Smooth muscle cell (in vitro differentiated cells): ENCODE results near the gene RNF208. TPM values are rescaled to one million over a fixed set of nuclear protein-coding genes. Genes with fewer than 3 reads are reported as not detected.

Experiments used
- DNase-seq: peaks from one replicate; lab custom pipeline; 2025; ENCODE audit not compliant: unreplicated experiment; lab: John Stamatoyannopoulos, UW
- H2AFZ ChIP-seq: fragments of 200-600 bp; sonication (generic); 2 replicates; pipeline ENCODE4 v1.6.0; 2016; ENCODE audit warnings: antibody characterized with exemption, low read depth, mild to moderate bottlenecking
- H3F3A ChIP-seq: fragments of 200-600 bp; sonication (generic); 2 replicates; pipeline ENCODE4 v1.6.0; 2017; ENCODE audit warnings: antibody characterized with exemption, low read depth
- H3K27ac ChIP-seq: fragments of 200-600 bp; sonication (generic); 2 replicates; pipeline ENCODE4 v1.5.1; 2016; ENCODE audit warnings: low read depth, mild to moderate bottlenecking
- H3K27me3 ChIP-seq: fragments of 200-600 bp; sonication (generic); 2 replicates; pipeline ENCODE4 v1.6.1; 2016; ENCODE audit warnings: low read depth, mild to moderate bottlenecking
- H3K36me3 ChIP-seq: fragments of 200-600 bp; sonication (generic); 2 replicates; pipeline ENCODE4 v1.5.1; 2016; ENCODE audit warnings: low read depth
- H3K4me1 ChIP-seq: fragments of 200-600 bp; sonication (generic); 2 replicates; pipeline ENCODE4 v1.5.1; 2016; ENCODE audit warnings: low read depth
- H3K4me2 ChIP-seq: fragments of 200-600 bp; sonication (generic); 2 replicates; pipeline ENCODE4 v1.6.0; 2016; ENCODE audit warnings: mild to moderate bottlenecking
- H3K4me3 ChIP-seq: fragments of 200-600 bp; sonication (generic); 2 replicates; pipeline ENCODE4 v1.5.1; 2016; ENCODE audit warnings: mild to moderate bottlenecking
- H3K79me2 ChIP-seq: fragments of 200-600 bp; sonication (generic); 2 replicates; pipeline ENCODE4 v1.6.0; 2016; ENCODE audit warnings: low read depth, mild to moderate bottlenecking
- H3K9ac ChIP-seq: fragments of 200-600 bp; sonication (generic); 2 replicates; pipeline ENCODE4 v1.6.0; 2016; ENCODE audit warnings: low read depth
- H3K9me3 ChIP-seq: fragments of 200-600 bp; sonication (generic); replicated peaks from 2 replicates; pipeline ENCODE4 v1.5.1; 2016; ENCODE audit warnings: low read depth
- H4K20me1 ChIP-seq: fragments of 200-600 bp; sonication (generic); 2 replicates; pipeline ENCODE4 v1.6.0; 2016; ENCODE audit warnings: low read depth
- CTCF ChIP-seq: fragments of 200-600 bp; sonication (generic); IDR thresholded peaks from 2 replicates; pipeline ENCODE4 v1.5.1; 2017; ENCODE audit warnings: borderline replicate concordance, mild to moderate bottlenecking, antibody characterized with exemption; ENCODE audit not compliant: insufficient read depth, poor library complexity, severe bottlenecking
- WGBS: methylation state at CpG from one replicate; pipeline ENCODE4 v1.1.7; 2016; ENCODE audit warnings: low lambda C conversion rate; 5-methylcytosine and 5-hydroxymethylcytosine counted together
- polyA plus RNA-seq: library from polyadenylated mRNA; unstranded; fragments of >200 nt; fragmentation: Nextera tagmentation; extraction: Ambion mirVana; gene quantifications from 2 replicates; pipeline ENCODE4 v1.2.1, GENCODE V29; 2016
- total RNA-seq: library from RNA; depleted of rRNA; stranded (reverse); fragments of >200 nt; gene quantifications from 2 replicates; pipeline ENCODE4 v1.2.3, GENCODE V29; 2014

RNF208 gene
- total and polyA plus RNA-seq, 2 experiments from 2014 or later = 0.36 to 1.4 TPM

DNA sequence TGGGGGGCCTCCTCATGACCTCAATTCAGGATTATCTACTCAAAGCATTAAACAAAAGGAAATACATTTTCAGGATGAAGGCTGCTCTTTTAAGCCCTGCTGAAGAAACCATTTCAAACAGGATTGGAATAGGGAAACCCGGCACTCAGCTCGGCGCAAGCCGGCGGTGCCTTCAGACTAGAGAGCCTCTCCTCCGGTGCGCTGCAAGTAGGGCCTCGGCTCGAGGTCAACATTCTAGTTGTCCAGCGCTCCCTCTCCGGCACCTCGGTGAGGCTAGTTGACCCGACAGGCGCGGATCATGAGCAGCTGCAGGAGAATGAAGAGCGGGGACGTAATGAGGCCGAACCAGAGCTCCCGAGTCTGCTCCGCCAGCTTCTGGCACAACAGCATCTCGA is 17.3 kb downstream of the RNF208 start:
- peak overlapping the region; percentile 94 for H3K9ac ChIP-seq
- H3K27ac ChIP-seq = peak overlapping the region; percentile 66
- no peaks in the 10 kb centered on the region for H3K27me3 ChIP-seq
- DNase-seq = no peak
- H2AFZ ChIP-seq = no peak overlapping the region
- H4K20me1 ChIP-seq = peaks cover 1% of the 10 kb centered on the region
- TF ChIP-seq CTCF = no peak
- H3K4me3 ChIP-seq = peak overlapping the region; percentile 98
- peaks cover 46% of the 10 kb centered on the region for H3K79me2 ChIP-seq
- peaks cover 24% of the 10 kb centered on the region for H3K4me1 ChIP-seq
- no peaks in the 10 kb centered on the region for H3K36me3 ChIP-seq
- no peaks in the 10 kb centered on the region for H3K9me3 ChIP-seq
- 37% methylated on average over 21 of the region's 21 CpGs for WGBS
- no peaks in the 10 kb centered on the region for H3F3A ChIP-seq
- H3K4me2 ChIP-seq = peak overlapping the region; percentile 98

DNA sequence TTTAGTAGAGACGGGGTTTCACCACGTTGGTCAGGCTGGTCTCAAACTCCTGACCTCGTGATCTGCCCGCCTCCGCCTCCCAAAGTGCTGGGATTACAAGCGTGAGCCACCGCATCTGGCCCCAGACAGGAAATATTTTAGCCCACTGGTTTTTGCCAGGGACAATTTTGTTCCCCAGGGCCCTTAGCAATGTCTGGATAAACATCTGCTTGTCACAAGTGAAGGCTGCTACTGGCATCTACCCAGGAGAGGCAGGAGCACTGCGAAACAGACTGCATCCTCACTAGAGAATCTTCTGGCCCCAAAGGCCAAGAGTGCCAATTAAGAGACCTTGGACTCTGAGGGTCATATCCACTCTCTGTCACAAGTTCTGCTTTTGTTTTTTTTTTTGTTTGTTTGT is 19.1 kb downstream of the RNF208 start:
- Histone ChIP-seq H4K20me1 (peaks cover 19% of the 10 kb centered on the region), H3K27ac (no peak overlapping the region), H3K4me3 (no peak overlapping the region), H3K4me1 (peaks cover 36% of the 10 kb centered on the region), H3F3A (no peaks in the 10 kb centered on the region), H3K9me3 (no peaks in the 10 kb centered on the region), H3K79me2 (peaks cover 57% of the 10 kb centered on the region), H3K27me3 (no peaks in the 10 kb centered on the region), H3K36me3 (no peaks in the 10 kb centered on the region), H3K4me2 (no peak overlapping the region), H3K9ac (no peak overlapping the region), H2AFZ (no peak overlapping the region)
- TF ChIP-seq CTCF = no peak
- 90% methylated on average over 8 of the region's 8 CpGs for WGBS
- no peak for DNase-seq

DNA sequence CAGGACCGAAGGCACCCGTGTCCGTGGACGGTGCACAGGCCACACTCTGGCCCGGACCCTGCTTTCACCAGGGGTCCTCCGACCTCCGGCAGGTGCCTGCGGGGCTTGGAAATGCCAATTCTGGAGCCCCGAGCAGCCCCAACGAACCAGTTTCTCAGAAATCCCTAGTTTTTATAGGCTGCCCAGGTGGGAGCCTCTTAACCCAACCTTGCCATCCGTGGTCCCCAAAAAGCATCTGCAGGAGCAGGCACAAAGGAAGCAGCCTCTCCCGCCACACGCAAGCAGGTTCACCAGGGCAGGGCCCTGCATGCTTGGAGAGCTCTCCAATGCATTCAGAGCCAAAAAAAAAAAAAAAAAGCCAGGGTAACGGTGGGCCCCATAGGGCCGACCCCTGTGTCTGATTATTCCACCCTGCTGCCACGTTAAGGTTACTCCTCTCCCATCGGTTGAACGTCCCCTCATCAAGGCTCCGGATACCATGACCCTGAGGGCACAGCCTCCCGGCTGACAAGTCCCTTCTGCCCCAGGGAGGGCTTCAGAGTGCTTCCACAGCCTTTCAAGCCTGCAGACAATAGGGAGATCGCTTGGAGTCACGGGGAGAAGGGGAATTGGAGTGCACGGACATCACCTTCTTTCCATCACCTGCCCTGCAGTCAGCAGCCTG is 20.7 kb downstream of the RNF208 start:
- Histone ChIP-seq H3K79me2 (peaks cover 66% of the 10 kb centered on the region), H3K4me2 (peak overlapping the region; percentile 94), H2AFZ (peak overlapping the region; percentile 23), H3K9me3 (no peaks in the 10 kb centered on the region), H3K4me3 (peak overlapping the region; percentile 70), H3F3A (no peaks in the 10 kb centered on the region), H3K4me1 (peaks cover 32% of the 10 kb centered on the region), H3K9ac (peak overlapping the region; percentile 65), H3K36me3 (no peaks in the 10 kb centered on the region), H3K27ac (peak overlapping the region; percentile 13), H4K20me1 (peaks cover 35% of the 10 kb centered on the region), H3K27me3 (no peaks in the 10 kb centered on the region)
- 22% methylated on average over 23 of the region's 23 CpGs for WGBS
- DNase-seq = no peak
- no peak for TF ChIP-seq CTCF
